Neural progenitor cell (in vitro differentiated cells): ENCODE results near the gene FAM83G.

ENCODE experiments used
- EZH2 ChIP-seq: fragments of 200-600 bp; sonication (generic); IDR thresholded peaks from 2 replicates; pipeline ENCODE4 v1.6.1; 2017; ENCODE audit warnings: antibody characterized with exemption, mild to moderate bottlenecking, moderate library complexity
- EZH2phosphoT487 ChIP-seq: fragments of 200-600 bp; sonication (generic); IDR thresholded peaks from 2 replicates; pipeline ENCODE4 v1.6.1; 2017; ENCODE audit warnings: antibody characterized with exemption
- TF ChIP-seq, protein P1 (sequence below): fragments of 200-600 bp; sonication (generic); IDR thresholded peaks from 2 replicates; pipeline ENCODE4 v1.5.1; 2017; ENCODE audit warnings: antibody characterized with exemption, mild to moderate bottlenecking

DNA sequence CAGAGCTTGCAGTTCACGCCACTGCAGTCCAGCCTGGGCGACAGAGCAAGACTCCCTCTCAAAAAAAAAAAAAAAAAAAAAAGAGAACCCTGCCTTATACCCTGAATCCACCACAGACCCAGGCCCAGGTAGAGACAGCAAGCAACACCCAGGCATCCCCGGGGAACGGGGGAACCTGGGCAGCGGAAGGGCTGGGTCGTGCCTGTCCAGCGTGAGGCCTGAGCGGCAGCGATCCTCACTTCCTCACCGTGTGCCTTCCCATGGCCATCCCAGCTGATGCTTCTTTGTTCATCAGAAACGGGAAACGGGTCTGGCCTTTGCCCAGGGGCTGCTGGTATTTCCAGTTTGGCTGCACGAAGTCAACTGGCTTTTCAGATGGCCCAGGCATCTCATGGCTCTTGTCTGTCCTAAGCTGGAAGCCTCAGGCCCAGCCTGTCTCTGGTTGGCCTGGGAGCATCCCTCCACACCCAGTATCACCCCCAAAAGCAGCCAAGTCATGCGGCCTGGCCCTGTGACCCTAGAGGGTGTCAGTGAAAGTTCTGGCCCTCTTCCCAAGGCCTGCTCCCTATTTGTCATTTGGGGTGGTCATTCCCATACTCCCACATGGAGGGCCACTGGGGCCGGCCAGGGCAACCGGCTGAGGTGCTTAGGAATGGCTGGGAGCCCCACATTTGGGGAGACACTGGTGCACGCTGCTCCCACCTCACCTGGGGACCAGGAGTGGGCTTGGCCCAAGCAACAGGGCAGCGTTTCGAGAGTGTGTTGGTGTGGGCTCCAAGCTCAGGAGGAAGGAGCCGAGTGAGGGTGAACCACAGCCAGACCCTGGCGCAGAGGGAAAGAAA is 20.1 kb downstream of the FAM83G start:
- TF ChIP-seq, protein P1, sequence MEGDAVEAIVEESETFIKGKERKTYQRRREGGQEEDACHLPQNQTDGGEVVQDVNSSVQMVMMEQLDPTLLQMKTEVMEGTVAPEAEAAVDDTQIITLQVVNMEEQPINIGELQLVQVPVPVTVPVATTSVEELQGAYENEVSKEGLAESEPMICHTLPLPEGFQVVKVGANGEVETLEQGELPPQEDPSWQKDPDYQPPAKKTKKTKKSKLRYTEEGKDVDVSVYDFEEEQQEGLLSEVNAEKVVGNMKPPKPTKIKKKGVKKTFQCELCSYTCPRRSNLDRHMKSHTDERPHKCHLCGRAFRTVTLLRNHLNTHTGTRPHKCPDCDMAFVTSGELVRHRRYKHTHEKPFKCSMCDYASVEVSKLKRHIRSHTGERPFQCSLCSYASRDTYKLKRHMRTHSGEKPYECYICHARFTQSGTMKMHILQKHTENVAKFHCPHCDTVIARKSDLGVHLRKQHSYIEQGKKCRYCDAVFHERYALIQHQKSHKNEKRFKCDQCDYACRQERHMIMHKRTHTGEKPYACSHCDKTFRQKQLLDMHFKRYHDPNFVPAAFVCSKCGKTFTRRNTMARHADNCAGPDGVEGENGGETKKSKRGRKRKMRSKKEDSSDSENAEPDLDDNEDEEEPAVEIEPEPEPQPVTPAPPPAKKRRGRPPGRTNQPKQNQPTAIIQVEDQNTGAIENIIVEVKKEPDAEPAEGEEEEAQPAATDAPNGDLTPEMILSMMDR, result no peak
- TF ChIP-seq EZH2, result no peak
- no peak for TF ChIP-seq EZH2phosphoT487
